Astrocyte (in vitro differentiated cells and primary cell): Measurements from ENCODE around the gene SERINC4. TPM values are rescaled to one million over a fixed set of nuclear protein-coding genes. Genes with fewer than 3 reads are reported as not detected.

Experiments used
- DNase-seq: peaks from one replicate; pipeline ENCODE4 v3.0.0-alpha.2; 2010; ENCODE audit warnings: low read depth
- FAIRE-seq: peaks from 2 replicates; lab custom pipeline; 2011; peaks lifted over from hg19 to GRCh38; lab: Jason Lieb, UNC
- H2AFZ ChIP-seq: 2 replicates; pipeline ENCODE4 v1.6.0; 2012; ENCODE audit warnings: low read depth, low read length, inconsistent platforms
- H3K27ac ChIP-seq: 2 replicates; pipeline ENCODE4 v1.5.1; 2011; ENCODE audit warnings: low read depth, low read length, inconsistent platforms
- H3K27me3 ChIP-seq: 2 replicates; pipeline ENCODE4 v1.6.0; 2011; ENCODE audit warnings: low read length, inconsistent platforms; ENCODE audit not compliant: insufficient read depth
- H3K36me3 ChIP-seq: 2 replicates; pipeline ENCODE4 v1.5.1; 2011; ENCODE audit warnings: low read length, inconsistent platforms; ENCODE audit not compliant: insufficient read depth
- H3K4me1 ChIP-seq: 2 replicates; pipeline ENCODE4 v1.5.1; 2011; ENCODE audit warnings: low read length, inconsistent platforms; ENCODE audit not compliant: insufficient read depth
- H3K4me2 ChIP-seq: 2 replicates; pipeline ENCODE4 v1.6.0; 2012; ENCODE audit warnings: low read length, inconsistent platforms
- H3K4me3 ChIP-seq: 2 replicates; pipeline ENCODE4 v1.5.1; 2011; ENCODE audit warnings: low read depth, mild to moderate bottlenecking, low read length, inconsistent platforms; ENCODE audit not compliant: insufficient read depth
- H3K79me2 ChIP-seq: 2 replicates; pipeline ENCODE4 v1.6.0; 2012; ENCODE audit warnings: mild to moderate bottlenecking, low read length, inconsistent platforms; ENCODE audit not compliant: insufficient read depth
- H3K9ac ChIP-seq: 2 replicates; pipeline ENCODE4 v1.6.0; 2012; ENCODE audit warnings: mild to moderate bottlenecking, low read length, inconsistent platforms
- H3K9me3 ChIP-seq: 2 replicates; pipeline ENCODE4 v1.5.1; 2012; ENCODE audit warnings: low read depth, mild to moderate bottlenecking, low read length, inconsistent platforms; ENCODE audit not compliant: insufficient read depth
- H4K20me1 ChIP-seq: 2 replicates; pipeline ENCODE4 v1.6.0; 2012; ENCODE audit warnings: low read length, inconsistent platforms; ENCODE audit not compliant: insufficient read depth
- H3K27ac Mint-ChIP-seq: one replicate; pipeline ENCODE4 v1.8.0; 2021; ENCODE audit warnings: mild to moderate bottlenecking, mixed read lengths; ENCODE audit not compliant: unreplicated experiment
- H3K27me3 Mint-ChIP-seq: one replicate; pipeline ENCODE4 v1.8.0; 2021; ENCODE audit warnings: low read depth, mixed read lengths; ENCODE audit not compliant: unreplicated experiment
- H3K36me3 Mint-ChIP-seq: one replicate; pipeline ENCODE4 v1.8.0; 2021; ENCODE audit warnings: low read depth, mixed read lengths; ENCODE audit not compliant: unreplicated experiment
- H3K4me1 Mint-ChIP-seq: one replicate; pipeline ENCODE4 v1.8.0; 2021; ENCODE audit warnings: low read depth, mixed read lengths; ENCODE audit not compliant: unreplicated experiment
- H3K4me3 Mint-ChIP-seq: one replicate; pipeline ENCODE4 v1.8.0; 2021; ENCODE audit warnings: mild to moderate bottlenecking, moderate library complexity, mixed read lengths; ENCODE audit not compliant: unreplicated experiment
- H3K9me3 Mint-ChIP-seq: one replicate; pipeline ENCODE4 v1.8.0; 2021; ENCODE audit warnings: mild to moderate bottlenecking, mixed read lengths; ENCODE audit not compliant: unreplicated experiment
- CTCF ChIP-seq: IDR thresholded peaks from 2 replicates; pipeline ENCODE4 v1.5.1; 2011; ENCODE audit warnings: low read depth, mild to moderate bottlenecking, inconsistent platforms, low read length, moderate library complexity; ENCODE audit not compliant: insufficient read depth
- EZH2 ChIP-seq: IDR thresholded peaks from 2 replicates; pipeline ENCODE4 v1.6.1; 2012; ENCODE audit warnings: mild to moderate bottlenecking, low read length, inconsistent platforms; ENCODE audit not compliant: insufficient read depth
- total RNA-seq: library from RNA; stranded (reverse); gene quantifications from 2 replicates; pipeline ENCODE4 v1.2.1, GENCODE V29; 2021

The SERINC4 gene
- total RNA-seq, 1 donor from 2014 or later = 0.30 TPM

GRCh38 chr15:43789409-43789808, 10.6 kb downstream of the SERINC4 start:
- peaks cover 23% of the 10 kb centered on the region for H3K79me2 ChIP-seq
- H3K27me3 ChIP-seq = no peaks in the 10 kb centered on the region
- Mint-ChIP-seq H3K4me1 (peaks cover 11% of the 10 kb centered on the region), H3K36me3 (peaks cover 8% of the 10 kb centered on the region), H3K9me3 (no peaks in the 10 kb centered on the region), H3K4me3 (no peak overlapping the region), H3K27ac (no peak overlapping the region), H3K27me3 (no peaks in the 10 kb centered on the region)
- no peaks in the 10 kb centered on the region for H3K9me3 ChIP-seq
- peaks cover 16% of the 10 kb centered on the region for H4K20me1 ChIP-seq
- TF ChIP-seq CTCF (no peak), EZH2 (no peak)
- DNase-seq (no peak), FAIRE-seq (no peak)
- no peak overlapping the region for H3K27ac ChIP-seq
- H3K4me2 ChIP-seq = no peak overlapping the region
- no peak overlapping the region for H3K4me3 ChIP-seq
- peaks cover 17% of the 10 kb centered on the region for H3K4me1 ChIP-seq
- peaks cover 5% of the 10 kb centered on the region for H3K36me3 ChIP-seq
- no peak overlapping the region for H2AFZ ChIP-seq
- H3K9ac ChIP-seq = no peak overlapping the region

GRCh38 chr15:43779016-43779415, 21.0 kb downstream of the SERINC4 start:
- Mint-ChIP-seq H3K27me3 (peaks cover 2% of the 10 kb centered on the region), H3K36me3 (peaks cover 5% of the 10 kb centered on the region), H3K4me1 (no peaks in the 10 kb centered on the region), H3K9me3 (peaks cover 3% of the 10 kb centered on the region), H3K27ac (no peak overlapping the region), H3K4me3 (peak overlapping the region; percentile 18)
- no peaks in the 10 kb centered on the region for H3K79me2 ChIP-seq
- FAIRE-seq (no peak), DNase-seq (no peak)
- H3K9ac ChIP-seq = no peak overlapping the region
- H3K27ac ChIP-seq = no peak overlapping the region
- peaks cover under 1% of the 10 kb centered on the region for H3K36me3 ChIP-seq
- no peak overlapping the region for H2AFZ ChIP-seq
- no peak overlapping the region for H3K4me2 ChIP-seq
- H3K27me3 ChIP-seq = no peaks in the 10 kb centered on the region
- no peak overlapping the region for H3K4me3 ChIP-seq
- peaks cover 7% of the 10 kb centered on the region for H4K20me1 ChIP-seq
- TF ChIP-seq EZH2 (no peak), CTCF (no peak)
- no peaks in the 10 kb centered on the region for H3K9me3 ChIP-seq
- peaks cover 8% of the 10 kb centered on the region for H3K4me1 ChIP-seq

GRCh38 chr15:43777267-43777914, 22.6 kb downstream of the SERINC4 start:
- Histone ChIP-seq H3K27ac (peak overlapping the region; percentile 25), H2AFZ (peak overlapping the region; percentile 89), H3K27me3 (no peaks in the 10 kb centered on the region), H4K20me1 (peaks cover 15% of the 10 kb centered on the region), H3K4me1 (peaks cover 8% of the 10 kb centered on the region), H3K4me3 (peak overlapping the region; percentile 81), H3K36me3 (peaks cover 13% of the 10 kb centered on the region), H3K9me3 (no peaks in the 10 kb centered on the region), H3K4me2 (peak overlapping the region; percentile 93), H3K9ac (peak overlapping the region; percentile 75), H3K79me2 (no peaks in the 10 kb centered on the region)
- Mint-ChIP-seq H3K9me3 (peaks cover 3% of the 10 kb centered on the region), H3K4me1 (no peaks in the 10 kb centered on the region), H3K36me3 (peaks cover 5% of the 10 kb centered on the region), H3K4me3 (peak overlapping the region; percentile 82), H3K27me3 (peaks cover under 1% of the 10 kb centered on the region), H3K27ac (no peak overlapping the region)
- no peak for FAIRE-seq
- TF ChIP-seq EZH2 (no peak), CTCF (peak; percentile 45)
- peak; percentile 65 for DNase-seq
